T1000 (cell line): Measurements from ENCODE around the gene DUSP18.
"Not testable (repeated sequence)": the region's sequence is repeated elsewhere in the genome, so short reads cannot be mapped to it uniquely, and the experiment has no call there.

Source experiments
- DNase-seq: peaks from one replicate; lab custom pipeline; 2025; ENCODE audit warnings: mixed read lengths; lab: John Stamatoyannopoulos, UW

The DUSP18 gene

GRCh38 chr22:30640361-30640760 is 27.3 kb downstream of the DUSP18 start:
- DNase-seq, result no peak

GRCh38 chr22:30637701-30638114 is 30.0 kb downstream of the DUSP18 start:
- DNase-seq, result no peak

DNA sequence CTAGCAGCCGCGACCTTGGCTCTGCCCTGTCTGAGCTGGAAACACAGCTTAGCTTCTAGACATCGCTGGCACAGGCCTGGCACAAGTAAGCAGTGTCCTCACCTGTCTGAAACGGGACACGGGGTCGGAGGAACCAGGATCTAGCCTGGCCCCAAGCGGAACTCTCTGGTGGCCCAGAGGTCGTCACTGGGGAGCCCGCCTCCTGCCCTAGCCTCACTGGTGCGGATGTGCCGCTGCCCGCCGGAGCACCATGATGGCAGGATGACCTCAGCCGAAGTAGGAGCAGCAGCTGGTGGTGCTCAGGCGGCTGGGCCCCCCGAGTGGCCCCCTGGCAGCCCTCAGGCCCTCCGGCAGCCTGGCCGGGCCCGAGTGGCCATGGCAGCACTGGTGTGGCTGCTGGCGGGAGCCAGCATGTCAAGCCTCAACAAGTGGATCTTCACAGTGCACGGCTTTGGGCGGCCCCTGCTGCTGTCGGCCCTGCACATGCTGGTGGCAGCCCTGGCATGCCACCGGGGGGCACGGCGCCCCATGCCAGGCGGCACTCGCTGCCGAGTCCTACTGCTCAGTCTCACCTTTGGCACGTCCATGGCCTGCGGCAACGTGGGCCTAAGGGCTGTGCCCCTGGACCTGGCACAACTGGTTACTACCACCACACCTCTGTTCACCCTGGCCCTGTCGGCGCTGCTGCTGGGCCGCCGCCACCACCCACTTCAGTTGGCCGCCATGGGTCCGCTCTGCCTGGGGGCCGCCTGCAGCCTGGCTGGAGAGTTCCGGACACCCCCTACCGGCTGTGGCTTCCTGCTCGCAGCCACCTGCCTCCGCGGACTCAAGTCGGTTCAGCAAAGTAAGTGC is 31.2 kb downstream of the DUSP18 start:
- no peak for DNase-seq

DNA sequence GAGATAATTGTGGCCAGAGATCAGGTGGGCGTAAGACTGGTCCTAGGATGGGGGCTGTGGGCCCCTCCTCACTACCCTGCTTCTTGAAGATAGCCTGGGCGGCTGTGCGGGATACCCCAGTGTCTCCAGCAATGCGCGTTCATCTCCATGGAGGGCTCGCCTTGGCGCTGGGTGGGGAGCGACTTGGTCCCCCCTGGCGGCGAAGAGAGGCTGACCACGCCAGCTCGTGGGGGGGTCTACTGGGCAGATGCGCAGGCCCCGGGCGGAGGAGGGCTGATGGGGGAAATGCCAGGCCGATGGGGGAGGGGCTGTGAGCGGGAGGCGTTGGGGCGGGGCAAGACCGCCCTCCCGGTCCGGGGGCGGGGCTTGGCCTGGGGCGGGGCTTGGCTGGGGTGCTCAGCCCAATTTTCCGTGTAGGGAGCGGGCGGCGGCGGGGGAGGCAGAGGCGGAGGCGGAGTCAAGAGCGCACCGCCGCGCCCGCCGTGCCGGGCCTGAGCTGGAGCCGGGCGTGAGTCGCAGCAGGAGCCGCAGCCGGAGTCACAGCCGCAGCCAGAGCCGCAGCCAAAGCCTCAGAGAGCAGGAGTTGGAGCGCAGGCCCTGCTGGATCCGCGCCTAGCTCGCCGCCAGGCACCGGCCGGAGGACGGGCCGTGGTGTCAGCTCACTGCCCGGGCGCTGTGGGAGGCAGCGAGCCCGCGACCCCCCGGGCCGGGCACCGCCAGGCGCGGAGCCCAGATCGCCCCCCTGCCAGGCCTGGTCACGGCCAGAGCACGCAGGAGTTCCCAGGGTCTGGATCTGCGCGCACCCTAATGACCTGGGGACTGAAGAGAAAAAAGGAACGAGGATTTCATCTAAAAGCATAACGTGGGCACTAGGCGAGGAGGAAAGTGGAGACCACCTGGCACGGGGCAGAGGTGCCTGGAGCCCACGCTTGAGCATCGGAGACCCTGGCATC is 32.1 kb downstream of the DUSP18 start, which contains the start of gene SLC35E4:
Gene SLC35E4 (plus strand): TSS at position 509 of the 953 bp plus-strand sequence. CDS start 670 bp downstream, outside the sequence.
- DNase-seq, result peak; percentile 89

DNA sequence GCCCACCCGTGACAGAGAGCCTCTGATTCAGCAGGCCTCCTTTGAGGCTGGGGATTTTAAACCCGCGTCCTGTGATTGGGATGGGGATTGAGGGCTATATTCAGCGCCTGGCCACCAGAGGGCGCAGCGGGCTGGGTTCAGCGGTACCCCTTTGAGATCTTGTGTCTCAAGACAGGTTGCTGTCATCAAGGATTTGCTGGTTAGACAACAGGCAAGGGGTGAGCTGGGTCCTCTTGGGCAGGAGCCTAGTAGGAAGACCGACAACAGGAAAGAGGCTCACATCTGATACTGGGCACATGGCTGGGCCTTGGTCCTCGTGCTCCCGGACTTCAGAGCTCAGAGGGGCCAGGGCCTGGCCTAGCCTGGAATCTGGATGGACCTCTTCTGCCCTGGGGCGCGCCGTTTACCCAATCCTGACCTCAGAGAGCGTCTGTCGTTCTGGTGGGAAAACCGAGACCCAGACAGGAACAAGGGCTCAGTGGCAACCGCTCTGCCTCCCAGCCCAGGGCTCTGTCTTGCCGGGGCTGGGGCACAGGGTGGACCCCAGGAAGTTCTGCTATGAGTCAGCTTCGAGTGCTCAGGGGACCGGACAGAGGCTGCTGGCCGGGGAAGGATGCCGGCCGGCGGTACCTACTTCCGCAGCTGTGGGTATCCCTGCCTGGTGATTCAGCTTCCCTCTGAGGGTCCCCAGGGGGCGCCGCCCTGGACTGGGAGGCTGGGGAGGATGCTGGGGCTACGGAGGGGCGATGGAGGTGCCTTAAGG is 33.0 kb downstream of the DUSP18 start:
- peak; percentile 80 for DNase-seq

DNA sequence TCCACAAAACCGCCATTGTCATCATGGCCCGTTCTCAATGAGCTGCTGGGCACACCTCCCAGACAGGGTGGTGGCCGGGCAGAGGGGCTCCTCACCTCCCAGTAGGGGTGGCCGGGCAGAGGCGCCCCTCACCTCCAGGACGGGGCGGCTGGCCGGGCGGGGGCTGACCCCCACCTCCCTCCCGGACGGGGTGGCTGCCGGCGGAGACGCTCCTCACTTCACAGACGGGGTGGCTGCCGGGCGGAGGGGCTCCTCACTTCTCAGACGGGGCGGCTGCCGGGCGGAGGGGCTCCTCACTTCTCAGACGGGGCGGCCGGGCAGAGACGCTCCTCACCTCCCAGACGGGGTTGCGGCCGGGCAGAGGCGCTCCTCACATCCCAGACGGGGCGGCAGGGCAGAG is 36.2 kb downstream of the DUSP18 start:
- not testable (repeated sequence) for DNase-seq

DNA sequence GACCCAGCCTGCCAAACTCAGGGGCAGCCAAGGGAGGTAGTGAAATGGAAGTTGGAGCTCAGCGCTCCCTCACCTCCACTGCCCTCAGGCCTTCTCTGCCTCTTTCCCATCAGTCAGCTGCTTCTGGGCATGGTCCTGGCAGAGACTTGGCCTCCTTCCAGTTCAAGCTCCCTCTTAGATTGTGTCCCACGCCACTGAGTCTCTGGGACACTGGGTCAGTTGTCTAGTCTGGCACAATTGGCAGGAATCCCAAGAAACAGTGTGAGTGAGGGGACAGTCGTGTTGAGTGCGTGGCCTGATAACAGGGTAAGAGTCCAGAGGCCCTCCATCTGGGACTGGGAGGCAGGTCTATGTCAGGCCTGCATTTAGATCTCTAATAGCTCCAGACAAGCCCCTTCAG is 39.2 kb downstream of the DUSP18 start:
- no peak for DNase-seq

DNA sequence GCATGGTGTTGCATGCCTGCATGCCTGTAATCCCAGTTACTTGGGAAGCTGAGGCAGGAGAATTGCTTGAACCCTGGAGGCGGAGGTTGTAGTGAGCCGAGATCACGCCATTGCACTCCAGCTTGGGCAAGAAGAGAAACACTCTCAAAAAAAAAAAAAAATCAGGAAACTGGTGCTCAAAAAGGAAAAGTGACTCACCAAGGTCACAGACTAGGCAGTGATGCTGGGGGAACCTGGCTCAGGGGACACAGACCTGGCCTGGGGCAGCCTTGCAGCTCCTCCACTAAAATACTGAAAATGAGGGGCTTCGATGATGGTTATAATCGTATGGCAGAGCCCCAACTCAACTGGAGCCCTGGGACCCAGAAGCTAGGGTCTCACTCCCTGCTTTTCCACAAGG is 40.2 kb downstream of the DUSP18 start:
- DNase-seq, result no peak

DNA sequence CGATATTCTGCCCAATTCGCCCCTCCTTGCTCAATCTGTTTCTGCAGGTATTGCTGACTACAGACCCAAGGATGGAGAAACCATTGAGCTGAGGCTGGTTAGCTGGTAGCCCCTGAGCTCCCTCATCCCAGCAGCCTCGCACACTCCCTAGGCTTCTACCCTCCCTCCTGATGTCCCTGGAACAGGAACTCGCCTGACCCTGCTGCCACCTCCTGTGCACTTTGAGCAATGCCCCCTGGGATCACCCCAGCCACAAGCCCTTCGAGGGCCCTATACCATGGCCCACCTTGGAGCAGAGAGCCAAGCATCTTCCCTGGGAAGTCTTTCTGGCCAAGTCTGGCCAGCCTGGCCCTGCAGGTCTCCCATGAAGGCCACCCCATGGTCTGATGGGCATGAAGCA is 41.3 kb downstream of the DUSP18 start:
- DNase-seq, result no peak

GRCh38 chr22:30619909-30620308 is 47.8 kb downstream of the DUSP18 start:
- DNase-seq, result not testable (repeated sequence)

GRCh38 chr22:30617819-30618218 is 49.9 kb downstream of the DUSP18 start:
- no peak for DNase-seq

- no peak for DNase-seq
Measured at GRCh38 chr22:30615543-30615954, 52.1 kb downstream of the DUSP18 start.

- DNase-seq, result no peak
Measured at GRCh38 chr22:30614879-30615278, 52.8 kb downstream of the DUSP18 start.

DNA sequence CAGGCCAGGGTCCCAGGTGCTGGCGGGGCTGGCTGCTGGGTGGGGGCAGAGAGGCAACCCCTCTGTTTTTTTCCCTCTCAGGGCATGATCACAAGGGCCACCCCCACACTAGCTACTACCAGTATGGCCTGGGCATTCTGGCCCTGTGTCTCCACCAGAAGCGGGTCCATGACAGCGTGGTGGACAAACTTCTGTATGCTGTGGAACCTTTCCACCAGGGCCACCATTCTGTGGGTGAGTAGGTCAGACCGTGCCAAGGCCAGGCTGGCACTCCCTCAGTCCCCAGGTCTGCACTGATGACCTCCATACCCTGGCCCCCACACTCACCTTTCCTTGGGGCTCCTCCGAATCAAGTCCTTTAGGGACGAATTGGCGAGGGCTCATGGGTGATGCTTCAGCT is 53.4 kb downstream of the DUSP18 start:
- DNase-seq, result no peak

DNA sequence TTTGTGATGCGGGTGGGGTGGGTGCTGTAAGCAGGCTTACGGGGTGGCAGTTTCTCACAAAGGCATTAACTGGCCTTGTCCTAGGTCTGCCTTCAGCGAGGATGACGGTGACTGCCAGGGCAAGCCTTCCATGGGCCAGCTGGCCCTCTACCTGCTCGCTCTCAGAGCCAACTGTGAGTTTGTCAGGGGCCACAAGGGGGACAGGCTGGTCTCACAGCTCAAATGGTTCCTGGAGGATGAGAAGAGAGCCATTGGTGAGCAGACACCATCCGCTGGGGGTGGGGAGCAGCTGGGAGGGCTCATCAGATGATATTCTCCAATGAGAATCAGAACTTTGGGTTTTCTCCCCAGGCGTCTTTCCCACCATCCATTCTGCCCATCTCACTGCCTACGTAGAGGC is 54.9 kb downstream of the DUSP18 start:
- no peak for DNase-seq
